Measurements from ENCODE around the gene HK1. TPM values are rescaled to one million over a fixed set of nuclear protein-coding genes. Genes with fewer than 3 reads are reported as not detected.

Gene HK1
- total and polyA plus RNA-seq, 11 donors: 83.0 to 310 (median 227) TPM

GRCh38 chr10:69242852-69243212, 35.5 kb upstream of the HK1 start:
- H3K9me3 ChIP-seq: no peaks in the 10 kb centered on the region
- H3K27ac ChIP-seq: no peak overlapping the region
- no peaks in the 10 kb centered on the region for H3K27me3 ChIP-seq
- H3K4me1 ChIP-seq: peaks cover 0 to 8% (median 1%) of the 10 kb centered on the region in 12 donors
- DNase-seq: no peak
- H3K36me3 ChIP-seq: no peaks in the 10 kb centered on the region
- H3K4me3 ChIP-seq: no peak overlapping the region
- no peak for TF ChIP-seq CTCF (IDR thresholded peaks at IDR 0.05)
- no peak for TF ChIP-seq POLR2A (IDR thresholded peaks at IDR 0.05)
- no peak for ATAC-seq
- intact Hi-C loops (cut with DNase I): loop anchor here in 4 of 10 donors (10.0 kb wide), 4 partner anchors 72 to 402 kb away; partner anchors contain the start of gene FAM241B (in 1 of the 4)
- WGBS, 4 donors: 74 to 84% (median 81%) methylated on average over 5 of the region's 5 CpGs

- 92 to 94% (median 94%) methylated on average over 10 of the region's 10 CpGs for WGBS, 4 donors
- Histone ChIP-seq H3K36me3 (no peaks in the 10 kb centered on the region), H3K27ac (no peak overlapping the region), H3K4me3 (no peak overlapping the region), H3K4me1 (peaks cover 0 to 7% (median 0%) of the 10 kb centered on the region in 12 donors), H3K27me3 (no peaks in the 10 kb centered on the region), H3K9me3 (no peaks in the 10 kb centered on the region)
- TF ChIP-seq CTCF (IDR thresholded peaks at IDR 0.05) (no peak), POLR2A (IDR thresholded peaks at IDR 0.05) (no peak)
- DNase-seq (no peak), ATAC-seq (no peak)
- intact Hi-C loops (cut with DNase I): loop anchor here in 4 of 10 donors (10.0 kb wide), 4 partner anchors 71 to 401 kb away; partner anchors contain the start of gene FAM241B (in 1 of the 4)
Measured at GRCh38 chr10:69243817-69244216, 34.5 kb upstream of the HK1 start.

GRCh38 chr10:69246036-69246435, 32.3 kb upstream of the HK1 start:
- Histone ChIP-seq H3K27ac (no peak overlapping the region), H3K4me3 (no peak overlapping the region), H3K36me3 (no peaks in the 10 kb centered on the region), H3K27me3 (no peaks in the 10 kb centered on the region), H3K4me1 (no peaks in the 10 kb centered on the region), H3K9me3 (peaks cover 0 to 2% (median 0%) of the 10 kb centered on the region in 12 donors)
- intact Hi-C loops (cut with DNase I): loop anchor here in 4 of 10 donors (10.0 kb wide), 4 partner anchors 69 to 399 kb away; partner anchors contain the start of gene FAM241B (in 1 of the 4)
- ATAC-seq (no peak), DNase-seq (no peak)
- no peak for TF ChIP-seq POLR2A (IDR thresholded peaks at IDR 0.05)
- TF ChIP-seq CTCF (IDR thresholded peaks at IDR 0.05): no peak
- WGBS, 4 donors: 92 to 98% (median 94%) methylated on average over 5 of the region's 5 CpGs

- H3K4me1 ChIP-seq: no peaks in the 10 kb centered on the region
- H3K4me3 ChIP-seq: no peak overlapping the region
- 83 to 85% (median 84%) methylated on average over 14 of the region's 14 CpGs for WGBS, 4 donors
- H3K9me3 ChIP-seq: peaks cover 0 to 8% (median 0%) of the 10 kb centered on the region in 12 donors
- no peaks in the 10 kb centered on the region for H3K36me3 ChIP-seq
- H3K27ac ChIP-seq: no peak overlapping the region
- no peak for TF ChIP-seq POLR2A (IDR thresholded peaks at IDR 0.05)
- TF ChIP-seq CTCF (IDR thresholded peaks at IDR 0.05): no peak
- no peaks in the 10 kb centered on the region for H3K27me3 ChIP-seq
- intact Hi-C loops (cut with DNase I): loop anchor here in 4 of 10 donors (10.0 kb wide), 4 partner anchors 68 to 398 kb away; partner anchors contain the start of gene FAM241B (in 1 of the 4)
- no peak for ATAC-seq
- DNase-seq: no peak
Measured at GRCh38 chr10:69246581-69247312, 31.5 kb upstream of the HK1 start.
